ENCODE results near the gene CUBN.
"Not testable (repeated sequence)": the region's sequence is repeated elsewhere in the genome, so short reads cannot be mapped to it uniquely, and the experiment has no call there.

The CUBN gene

GRCh38 chr10:17120694-17121093 is 8.9 kb downstream of the CUBN start:
- Histone ChIP-seq H3K9ac (ENCODE audit: low read depth, low read length) (no peak overlapping the region), H3K4me1 (ENCODE audit: control insufficient read depth, insufficient read depth, low read length) (peaks cover 24% of the 10 kb centered on the region), H3K9me3 (replicated peaks; ENCODE audit: low read length) (no peaks in the 10 kb centered on the region), H3K27me3 (ENCODE audit: control insufficient read depth, insufficient read depth, low read length) (no peaks in the 10 kb centered on the region), H3K4me3 (ENCODE audit: low read length) (no peak overlapping the region), H3K4me2 (ENCODE audit: low read length) (no peak overlapping the region), H3K36me3 (ENCODE audit: insufficient read depth, low read length) (no peaks in the 10 kb centered on the region)

GRCh38 chr10:17119845-17120244 is 9.8 kb downstream of the CUBN start:
- no peaks in the 10 kb centered on the region for H3K9me3 ChIP-seq (replicated peaks; ENCODE audit: low read length)
- no peak overlapping the region for H3K4me2 ChIP-seq (ENCODE audit: low read length)
- H3K4me1 ChIP-seq (ENCODE audit: control insufficient read depth, insufficient read depth, low read length) = peaks cover 29% of the 10 kb centered on the region
- no peaks in the 10 kb centered on the region for H3K36me3 ChIP-seq (ENCODE audit: insufficient read depth, low read length)
- H3K9ac ChIP-seq (ENCODE audit: low read depth, low read length) = no peak overlapping the region
- H3K27me3 ChIP-seq (ENCODE audit: control insufficient read depth, insufficient read depth, low read length) = no peaks in the 10 kb centered on the region
- no peak overlapping the region for H3K4me3 ChIP-seq (ENCODE audit: low read length)

GRCh38 chr10:17116193-17116592 is 13.4 kb downstream of the CUBN start:
- Histone ChIP-seq H3K36me3 (ENCODE audit: insufficient read depth, low read length) (no peaks in the 10 kb centered on the region), H3K9me3 (replicated peaks; ENCODE audit: low read length) (no peaks in the 10 kb centered on the region), H3K4me1 (ENCODE audit: control insufficient read depth, insufficient read depth, low read length) (peaks cover 13% of the 10 kb centered on the region), H3K4me3 (ENCODE audit: low read length) (no peak overlapping the region), H3K4me2 (ENCODE audit: low read length) (no peak overlapping the region), H3K27me3 (ENCODE audit: control insufficient read depth, insufficient read depth, low read length) (no peaks in the 10 kb centered on the region), H3K9ac (ENCODE audit: low read depth, low read length) (no peak overlapping the region)

GRCh38 chr10:17115683-17116082 is 13.9 kb downstream of the CUBN start:
- peaks cover 13% of the 10 kb centered on the region for H3K4me1 ChIP-seq (ENCODE audit: control insufficient read depth, insufficient read depth, low read length)
- no peak overlapping the region for H3K4me3 ChIP-seq (ENCODE audit: low read length)
- no peaks in the 10 kb centered on the region for H3K9me3 ChIP-seq (replicated peaks; ENCODE audit: low read length)
- no peak overlapping the region for H3K4me2 ChIP-seq (ENCODE audit: low read length)
- no peaks in the 10 kb centered on the region for H3K27me3 ChIP-seq (ENCODE audit: control insufficient read depth, insufficient read depth, low read length)
- H3K9ac ChIP-seq (ENCODE audit: low read depth, low read length) = no peak overlapping the region
- H3K36me3 ChIP-seq (ENCODE audit: insufficient read depth, low read length) = no peaks in the 10 kb centered on the region

GRCh38 chr10:17114878-17115444 is 14.7 kb downstream of the CUBN start:
- not testable (repeated sequence) for H3K9ac ChIP-seq (ENCODE audit: low read depth, low read length); H3K36me3 ChIP-seq (ENCODE audit: insufficient read depth, low read length); H3K9me3 ChIP-seq (replicated peaks; ENCODE audit: low read length); H3K27me3 ChIP-seq (ENCODE audit: control insufficient read depth, insufficient read depth, low read length); H3K4me3 ChIP-seq (ENCODE audit: low read length); H3K4me2 ChIP-seq (ENCODE audit: low read length)
- H3K4me1 ChIP-seq (ENCODE audit: control insufficient read depth, insufficient read depth, low read length) = peaks cover 13% of the 10 kb centered on the region

GRCh38 chr10:17113889-17114540 is 15.6 kb downstream of the CUBN start:
- no peaks in the 10 kb centered on the region for H3K27me3 ChIP-seq (ENCODE audit: control insufficient read depth, insufficient read depth, low read length)
- no peaks in the 10 kb centered on the region for H3K9me3 ChIP-seq (replicated peaks; ENCODE audit: low read length)
- no peak overlapping the region for H3K4me2 ChIP-seq (ENCODE audit: low read length)
- peaks cover 17% of the 10 kb centered on the region for H3K4me1 ChIP-seq (ENCODE audit: control insufficient read depth, insufficient read depth, low read length)
- H3K9ac ChIP-seq (ENCODE audit: low read depth, low read length) = no peak overlapping the region
- H3K4me3 ChIP-seq (ENCODE audit: low read length) = no peak overlapping the region
- H3K36me3 ChIP-seq (ENCODE audit: insufficient read depth, low read length) = no peaks in the 10 kb centered on the region

- Histone ChIP-seq H3K4me3 (ENCODE audit: low read length) (no peak overlapping the region), H3K9ac (ENCODE audit: low read depth, low read length) (no peak overlapping the region), H3K4me2 (ENCODE audit: low read length) (no peak overlapping the region), H3K9me3 (replicated peaks; ENCODE audit: low read length) (no peaks in the 10 kb centered on the region), H3K27me3 (ENCODE audit: control insufficient read depth, insufficient read depth, low read length) (no peaks in the 10 kb centered on the region), H3K36me3 (ENCODE audit: insufficient read depth, low read length) (no peaks in the 10 kb centered on the region), H3K4me1 (ENCODE audit: control insufficient read depth, insufficient read depth, low read length) (peaks cover 18% of the 10 kb centered on the region)
Measured at GRCh38 chr10:17113346-17113745, 16.3 kb downstream of the CUBN start.

- Histone ChIP-seq H3K27me3 (ENCODE audit: control insufficient read depth, insufficient read depth, low read length) (no peaks in the 10 kb centered on the region), H3K4me3 (ENCODE audit: low read length) (no peak overlapping the region), H3K9ac (ENCODE audit: low read depth, low read length) (no peak overlapping the region), H3K4me2 (ENCODE audit: low read length) (no peak overlapping the region), H3K9me3 (replicated peaks; ENCODE audit: low read length) (no peaks in the 10 kb centered on the region), H3K36me3 (ENCODE audit: insufficient read depth, low read length) (no peaks in the 10 kb centered on the region), H3K4me1 (ENCODE audit: control insufficient read depth, insufficient read depth, low read length) (peaks cover 18% of the 10 kb centered on the region)
Measured at GRCh38 chr10:17112566-17112965, 17.0 kb downstream of the CUBN start.

- no peaks in the 10 kb centered on the region for H3K9me3 ChIP-seq (replicated peaks; ENCODE audit: low read length)
- H3K36me3 ChIP-seq (ENCODE audit: insufficient read depth, low read length) = no peaks in the 10 kb centered on the region
- no peak overlapping the region for H3K9ac ChIP-seq (ENCODE audit: low read depth, low read length)
- no peak overlapping the region for H3K4me2 ChIP-seq (ENCODE audit: low read length)
- H3K4me1 ChIP-seq (ENCODE audit: control insufficient read depth, insufficient read depth, low read length) = peaks cover 5% of the 10 kb centered on the region
- no peak overlapping the region for H3K4me3 ChIP-seq (ENCODE audit: low read length)
- no peaks in the 10 kb centered on the region for H3K27me3 ChIP-seq (ENCODE audit: control insufficient read depth, insufficient read depth, low read length)
Measured at GRCh38 chr10:17109475-17110207, 20.0 kb downstream of the CUBN start.

- Histone ChIP-seq H3K9me3 (replicated peaks; ENCODE audit: low read length) (no peaks in the 10 kb centered on the region), H3K4me2 (ENCODE audit: low read length) (no peak overlapping the region), H3K4me3 (ENCODE audit: low read length) (no peak overlapping the region), H3K9ac (ENCODE audit: low read depth, low read length) (no peak overlapping the region), H3K36me3 (ENCODE audit: insufficient read depth, low read length) (no peaks in the 10 kb centered on the region), H3K27me3 (ENCODE audit: control insufficient read depth, insufficient read depth, low read length) (no peaks in the 10 kb centered on the region), H3K4me1 (ENCODE audit: control insufficient read depth, insufficient read depth, low read length) (peaks cover 5% of the 10 kb centered on the region)
Measured at GRCh38 chr10:17109046-17109445, 20.6 kb downstream of the CUBN start.

GRCh38 chr10:17106991-17107390 is 22.6 kb downstream of the CUBN start:
- H3K9me3 ChIP-seq (replicated peaks; ENCODE audit: low read length) = no peaks in the 10 kb centered on the region
- no peak overlapping the region for H3K9ac ChIP-seq (ENCODE audit: low read depth, low read length)
- no peaks in the 10 kb centered on the region for H3K27me3 ChIP-seq (ENCODE audit: control insufficient read depth, insufficient read depth, low read length)
- H3K36me3 ChIP-seq (ENCODE audit: insufficient read depth, low read length) = no peaks in the 10 kb centered on the region
- no peak overlapping the region for H3K4me2 ChIP-seq (ENCODE audit: low read length)
- H3K4me1 ChIP-seq (ENCODE audit: control insufficient read depth, insufficient read depth, low read length) = peaks cover 5% of the 10 kb centered on the region
- H3K4me3 ChIP-seq (ENCODE audit: low read length) = no peak overlapping the region

GRCh38 chr10:17101910-17102266 is 27.7 kb downstream of the CUBN start:
- no peak overlapping the region for H3K4me3 ChIP-seq (ENCODE audit: low read length)
- H3K9ac ChIP-seq (ENCODE audit: low read depth, low read length) = no peak overlapping the region
- no peaks in the 10 kb centered on the region for H3K27me3 ChIP-seq (ENCODE audit: control insufficient read depth, insufficient read depth, low read length)
- H3K9me3 ChIP-seq (replicated peaks; ENCODE audit: low read length) = no peaks in the 10 kb centered on the region
- no peak overlapping the region for H3K4me2 ChIP-seq (ENCODE audit: low read length)
- H3K4me1 ChIP-seq (ENCODE audit: control insufficient read depth, insufficient read depth, low read length) = peaks cover 2% of the 10 kb centered on the region
- no peaks in the 10 kb centered on the region for H3K36me3 ChIP-seq (ENCODE audit: insufficient read depth, low read length)
